ENCODE results near the gene SLC12A8. TPM values are rescaled to one million over a fixed set of nuclear protein-coding genes. Genes with fewer than 3 reads are reported as not detected.
A peak's percentile ranks its signal among the peaks of the same experiment; 100 is the strongest.

Gene SLC12A8
- total and polyA plus RNA-seq, 3 donors from 2014 or later = 10.3 to 21.0 (median 12.3) TPM

- intact Hi-C loops (cut with DNase I; ENCODE audit: low total_unique reads) = no loop called here
- Histone ChIP-seq H3K4me3 (no peak overlapping the region), H3K27me3 (no peaks in the 10 kb centered on the region), H3K27ac (no peak overlapping the region), H3K9me3 (no peaks in the 10 kb centered on the region), H3K36me3 (ENCODE audit: low read depth, missing control alignments) (no peaks in the 10 kb centered on the region), H3K4me1 (peaks cover 26% of the 10 kb centered on the region)
- 91% methylated on average over 7 of the region's 7 CpGs for WGBS, 2 donors
- TF ChIP-seq CTCF (IDR thresholded peaks at IDR 0.05) (no peak), POLR2A (IDR thresholded peaks at IDR 0.05) (no peak)
- no peak for DNase-seq
Measured at GRCh38 chr3:125148016-125148812, 64.3 kb downstream of the SLC12A8 start.

GRCh38 chr3:125147491-125147820 lies 65.1 kb downstream of the SLC12A8 start:
- no peak for DNase-seq
- Histone ChIP-seq H3K9me3 (no peaks in the 10 kb centered on the region), H3K4me1 (peaks cover 31% of the 10 kb centered on the region), H3K4me3 (no peak overlapping the region), H3K27me3 (no peaks in the 10 kb centered on the region), H3K36me3 (ENCODE audit: low read depth, missing control alignments) (no peaks in the 10 kb centered on the region), H3K27ac (no peak overlapping the region)
- intact Hi-C loops (cut with DNase I; ENCODE audit: low total_unique reads) = no loop called here
- TF ChIP-seq POLR2A (IDR thresholded peaks at IDR 0.05) (no peak), CTCF (IDR thresholded peaks at IDR 0.05) (no peak)
- 68 to 79% methylated on average over 3 to 6 of the region's 6 CpGs for WGBS, 2 donors

GRCh38 chr3:125146626-125147490 lies 65.7 kb downstream of the SLC12A8 start:
- no peaks in the 10 kb centered on the region for H3K36me3 ChIP-seq (ENCODE audit: low read depth, missing control alignments)
- H3K9me3 ChIP-seq = no peaks in the 10 kb centered on the region
- H3K4me1 ChIP-seq = peaks cover 31% of the 10 kb centered on the region
- 73 to 78% methylated on average over 16 to 22 of the region's 22 CpGs for WGBS, 2 donors
- intact Hi-C loops (cut with DNase I; ENCODE audit: low total_unique reads) = no loop called here
- H3K4me3 ChIP-seq = no peak overlapping the region
- no peaks in the 10 kb centered on the region for H3K27me3 ChIP-seq
- TF ChIP-seq CTCF (IDR thresholded peaks at IDR 0.05) = no peak
- no peak for TF ChIP-seq POLR2A (IDR thresholded peaks at IDR 0.05)
- peak overlapping the region in 1 of 2 donors; percentile 25 for H3K27ac ChIP-seq
- peak; percentile 60 for DNase-seq

GRCh38 chr3:125145751-125146475 lies 66.6 kb downstream of the SLC12A8 start:
- H3K36me3 ChIP-seq (ENCODE audit: low read depth, missing control alignments) = no peaks in the 10 kb centered on the region
- H3K4me1 ChIP-seq = peaks cover 37% of the 10 kb centered on the region
- no peaks in the 10 kb centered on the region for H3K27me3 ChIP-seq
- no peak for TF ChIP-seq CTCF (IDR thresholded peaks at IDR 0.05)
- TF ChIP-seq POLR2A (IDR thresholded peaks at IDR 0.05) = no peak
- peak overlapping the region in 1 of 2 donors; percentile 25 for H3K27ac ChIP-seq
- no peak overlapping the region for H3K4me3 ChIP-seq
- 71 to 72% methylated on average over 10 of the region's 10 CpGs for WGBS, 2 donors
- DNase-seq = no peak
- intact Hi-C loops (cut with DNase I; ENCODE audit: low total_unique reads) = no loop called here
- H3K9me3 ChIP-seq = no peaks in the 10 kb centered on the region
